ENCODE data around the gene RBM20.

Gene RBM20

DNA sequence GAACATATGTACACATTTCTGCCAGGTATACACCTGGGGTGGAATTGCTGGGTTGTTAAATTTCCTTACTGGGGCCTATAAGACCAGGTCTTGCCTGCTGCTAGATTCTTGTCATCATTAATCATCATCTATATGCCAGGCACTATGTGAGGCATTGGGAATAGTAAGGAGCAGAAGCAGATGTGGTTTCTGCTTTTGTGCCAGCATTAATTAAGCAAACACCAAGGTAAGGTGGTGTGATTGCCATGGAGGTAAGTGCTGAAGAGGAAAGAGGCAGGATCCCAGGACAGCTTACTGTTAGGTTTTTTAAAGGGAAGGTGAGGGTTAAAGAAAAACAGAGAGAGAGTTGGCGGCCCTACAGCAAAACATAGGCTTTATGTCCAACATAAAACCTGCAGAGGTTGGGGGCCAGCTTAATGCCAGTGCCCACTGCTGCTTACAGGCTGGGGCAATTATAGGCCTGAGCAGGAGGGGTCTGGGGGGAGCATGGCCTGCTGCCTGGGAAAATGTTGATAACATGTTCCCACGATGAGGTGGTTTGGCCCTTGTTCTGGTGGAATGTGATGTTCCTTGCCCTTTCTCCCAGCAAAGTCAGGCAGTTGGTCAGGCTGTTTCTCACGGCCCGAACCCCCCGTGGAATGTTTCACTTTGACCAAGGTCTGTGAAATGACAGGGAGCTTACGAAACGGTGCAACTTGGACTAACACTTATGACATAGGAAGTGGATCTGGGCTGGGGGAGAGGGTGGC, 93.9 kb downstream of the RBM20 start:
- no peak for DNase-seq (ENCODE audit: low spot score)

DNA sequence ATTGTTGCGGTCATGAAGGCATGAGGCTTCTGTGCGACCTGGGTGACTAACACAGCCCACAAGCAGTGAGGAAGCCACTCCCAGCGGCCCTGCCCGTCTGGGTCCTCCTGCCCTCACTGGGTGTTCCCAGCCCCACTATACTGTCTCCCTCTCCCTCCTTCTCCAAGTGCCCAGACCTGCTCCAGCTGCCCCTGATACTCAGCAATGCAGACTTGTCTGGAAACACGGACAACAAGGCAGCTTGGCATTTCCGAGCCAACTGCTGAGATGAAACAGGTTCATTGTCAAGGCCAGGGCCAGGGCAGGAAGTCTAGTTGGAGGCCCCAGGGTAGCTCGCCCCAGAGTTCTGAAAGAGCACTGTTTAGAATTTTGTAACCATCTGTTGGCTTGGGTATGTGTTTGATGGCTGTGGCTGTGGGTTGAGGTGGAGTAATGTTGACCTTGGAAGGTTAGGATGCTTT, 95.7 kb downstream of the RBM20 start:
- DNase-seq (ENCODE audit: low spot score): no peak

GRCh38 chr10:110742801-110743200, 98.7 kb downstream of the RBM20 start:
- DNase-seq (ENCODE audit: low spot score): no peak

DNA sequence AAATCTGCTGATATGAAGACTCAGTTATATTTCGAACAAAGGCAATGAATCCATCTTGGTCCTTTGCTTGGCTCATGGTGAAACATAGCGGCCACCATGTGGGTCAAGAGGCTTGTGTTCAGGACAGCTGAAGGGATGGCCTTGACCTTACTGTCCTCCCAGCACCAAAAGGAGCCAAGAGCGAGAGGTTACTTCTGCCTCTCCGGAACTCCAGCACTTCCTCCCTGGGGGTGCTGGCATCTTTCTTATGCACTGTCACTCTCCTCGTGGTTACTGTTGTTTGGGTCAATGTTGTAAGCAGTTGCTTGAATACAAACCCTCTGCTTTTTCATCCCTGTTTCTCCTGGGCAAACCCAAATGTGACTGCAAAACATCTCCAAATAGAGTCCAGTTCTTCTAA, 100.6 kb downstream of the RBM20 start:
- DNase-seq (ENCODE audit: low spot score): no peak

DNA sequence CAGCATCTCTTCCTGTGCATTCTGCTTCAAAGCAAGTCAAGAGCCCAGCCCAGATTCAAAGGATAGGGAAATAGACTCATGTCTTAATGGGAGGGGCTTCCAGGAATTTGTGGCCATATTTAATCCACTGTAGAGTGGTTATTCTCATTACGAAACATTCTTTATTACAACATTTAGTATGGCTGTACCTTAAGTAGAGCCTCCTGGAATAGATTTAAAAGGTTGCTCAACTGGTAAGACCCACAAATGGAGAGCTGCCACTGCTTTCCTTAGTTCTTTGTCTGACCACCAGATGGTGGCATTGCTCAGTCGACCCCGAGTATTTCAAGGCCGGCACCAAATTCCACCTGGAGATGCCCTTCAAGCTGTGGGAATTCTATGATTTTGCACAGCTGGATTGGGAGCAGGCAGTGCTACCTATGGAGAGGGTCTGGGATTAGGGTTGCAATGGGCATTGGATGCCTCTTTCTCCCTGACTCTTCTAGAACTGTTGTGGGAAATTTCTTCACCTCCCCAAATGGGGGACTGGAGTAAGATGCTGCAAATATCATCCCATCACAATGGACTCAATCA, 102.2 kb downstream of the RBM20 start:
- peak; percentile 80 for DNase-seq (ENCODE audit: low spot score)

DNA sequence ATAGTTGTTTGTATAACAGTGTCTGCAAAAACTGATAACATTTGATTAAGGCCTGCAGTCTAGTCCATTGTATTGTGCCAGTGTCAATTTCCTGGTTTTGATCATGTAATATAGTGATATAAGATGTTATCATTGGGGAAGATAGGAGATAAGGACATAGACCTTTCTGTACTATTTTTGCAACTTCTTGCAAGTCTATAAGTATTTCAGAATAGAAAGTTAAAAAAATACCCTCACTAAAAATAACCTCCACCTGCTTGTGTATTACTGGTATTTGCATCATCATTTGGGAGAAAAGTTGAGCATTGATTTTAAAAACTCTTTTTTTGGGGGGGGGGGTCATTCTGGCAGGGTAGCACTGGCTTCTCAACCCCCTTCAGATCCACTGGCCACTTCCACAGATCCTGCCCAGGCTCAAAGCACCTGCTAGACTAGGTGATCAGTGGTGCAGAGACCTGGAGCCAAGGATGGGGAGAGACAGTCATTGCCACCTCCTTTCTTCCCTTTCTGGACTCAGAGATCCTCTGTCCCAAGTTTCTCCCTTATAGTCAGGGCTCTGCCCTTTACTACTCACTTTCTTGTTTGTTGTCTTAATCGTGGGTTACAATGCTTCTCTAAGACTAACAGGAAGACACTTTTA, 103.0 kb downstream of the RBM20 start:
- no peak for DNase-seq (ENCODE audit: low spot score)

DNA sequence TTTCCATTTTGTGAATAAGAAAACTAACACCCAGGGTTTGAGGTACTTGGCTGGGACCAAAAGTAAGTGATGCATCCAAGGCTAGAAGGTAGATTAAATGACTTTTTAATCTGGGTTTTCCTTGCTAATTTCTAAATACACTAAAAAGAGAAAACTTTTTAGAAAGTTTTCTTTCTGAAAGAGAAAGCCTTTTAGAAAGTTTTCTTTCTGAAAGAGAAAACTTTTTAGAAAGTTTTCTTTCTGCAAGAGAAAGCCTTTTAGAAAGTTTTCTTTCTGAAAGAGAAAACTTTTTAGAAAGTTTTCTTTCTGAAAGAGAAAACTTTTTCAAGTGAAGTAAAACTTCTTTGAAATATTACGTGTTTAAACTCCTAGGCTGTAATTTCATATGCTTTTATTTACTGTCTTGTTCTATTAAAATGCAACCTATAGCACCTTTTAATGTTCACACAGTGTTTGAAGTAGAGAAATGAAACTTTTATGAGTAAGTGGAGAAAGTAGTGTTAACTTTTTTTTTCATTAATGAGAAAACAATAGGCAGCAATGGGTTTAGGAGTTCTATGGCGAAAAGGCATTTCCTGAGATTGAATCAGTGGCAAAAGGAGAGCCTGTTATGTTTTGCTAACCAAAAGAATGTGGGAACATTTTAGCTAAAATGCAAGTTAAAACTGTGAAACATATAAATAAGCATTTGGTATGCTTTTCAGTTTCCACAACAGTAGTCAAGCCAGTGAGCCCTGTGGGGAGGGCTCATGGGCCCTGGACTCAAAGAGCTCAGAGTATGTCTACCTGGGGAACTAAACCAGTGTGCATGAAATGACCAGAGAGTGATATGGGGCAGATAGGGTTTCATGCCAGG, 103.7 kb downstream of the RBM20 start:
- no peak for DNase-seq (ENCODE audit: low spot score)

DNA sequence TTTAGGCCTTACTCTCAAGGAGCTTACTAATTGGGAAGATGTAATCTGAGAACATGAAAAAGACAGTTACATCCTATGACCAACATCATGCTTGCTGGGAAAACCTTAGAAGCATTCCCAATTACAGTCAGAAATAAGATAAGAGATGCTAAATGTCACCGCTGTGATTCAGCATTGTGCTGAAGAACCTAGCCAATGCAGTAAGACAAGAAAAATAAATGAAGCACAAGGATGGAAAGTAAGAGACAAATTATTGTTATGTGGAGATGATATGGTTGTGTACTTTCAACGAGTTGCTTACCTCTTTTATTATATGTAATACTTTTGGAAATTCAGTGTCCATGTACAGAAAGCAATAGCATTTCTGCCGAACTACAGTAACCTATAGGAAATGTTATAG, 104.8 kb downstream of the RBM20 start:
- DNase-seq (ENCODE audit: low spot score): no peak

GRCh38 chr10:110750931-110751330, 106.8 kb downstream of the RBM20 start:
- no peak for DNase-seq (ENCODE audit: low spot score)

DNA sequence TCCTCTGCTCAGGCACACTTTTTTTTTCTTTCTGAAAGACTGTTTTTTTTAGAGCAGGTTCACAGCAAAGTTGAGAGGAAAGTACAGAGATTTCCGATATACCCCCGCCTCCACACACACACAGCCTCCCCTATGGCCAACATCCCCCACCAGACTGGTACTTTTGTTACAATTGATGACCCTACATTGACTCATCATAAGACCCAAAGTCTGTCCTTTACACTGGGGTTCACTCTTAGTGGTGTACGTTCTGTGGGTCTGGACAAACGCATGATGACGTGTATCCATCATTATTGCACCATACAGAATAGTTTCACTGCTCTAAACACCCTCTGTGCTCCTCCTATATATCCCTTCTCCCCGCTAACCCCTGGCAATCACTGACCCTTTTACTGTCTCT, 107.7 kb downstream of the RBM20 start:
- DNase-seq (ENCODE audit: low spot score): no peak

GRCh38 chr10:110753462-110753861, 109.3 kb downstream of the RBM20 start:
- no peak for DNase-seq (ENCODE audit: low spot score)

DNA sequence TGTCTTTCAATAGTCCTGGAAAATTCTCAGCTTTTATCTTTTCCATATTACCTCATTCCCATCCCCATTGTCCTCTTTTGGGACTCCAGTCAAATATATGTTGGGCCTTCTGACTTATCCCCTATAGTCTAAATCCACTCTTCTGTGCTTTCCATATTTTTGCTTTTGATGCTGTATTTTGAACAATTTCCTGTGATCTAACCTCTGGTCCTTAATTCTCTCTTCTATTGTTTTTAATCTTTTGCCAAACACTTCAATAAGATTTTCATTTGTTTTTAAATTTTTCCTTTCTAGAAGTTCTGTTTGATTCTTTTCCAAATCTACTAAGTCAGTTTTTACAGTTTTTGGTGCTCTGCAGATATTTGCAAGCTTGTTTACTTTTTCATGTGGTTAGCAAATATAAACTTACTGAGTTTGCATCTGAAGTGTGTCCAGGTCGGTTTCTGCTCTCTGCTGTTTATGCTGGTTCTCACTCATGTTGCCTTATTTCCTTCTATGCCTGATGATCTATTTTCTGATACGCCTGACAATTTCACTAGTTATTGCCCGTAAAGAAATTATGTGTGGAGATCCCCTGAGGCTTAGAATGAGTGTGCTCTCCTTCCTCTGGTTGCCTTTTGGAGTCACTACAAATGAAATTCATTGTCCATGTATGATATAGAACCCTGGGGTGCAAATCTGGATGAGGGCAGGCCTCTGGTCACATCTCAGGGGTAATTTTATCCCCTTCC, 110.4 kb downstream of the RBM20 start:
- DNase-seq (ENCODE audit: low spot score): no peak

DNA sequence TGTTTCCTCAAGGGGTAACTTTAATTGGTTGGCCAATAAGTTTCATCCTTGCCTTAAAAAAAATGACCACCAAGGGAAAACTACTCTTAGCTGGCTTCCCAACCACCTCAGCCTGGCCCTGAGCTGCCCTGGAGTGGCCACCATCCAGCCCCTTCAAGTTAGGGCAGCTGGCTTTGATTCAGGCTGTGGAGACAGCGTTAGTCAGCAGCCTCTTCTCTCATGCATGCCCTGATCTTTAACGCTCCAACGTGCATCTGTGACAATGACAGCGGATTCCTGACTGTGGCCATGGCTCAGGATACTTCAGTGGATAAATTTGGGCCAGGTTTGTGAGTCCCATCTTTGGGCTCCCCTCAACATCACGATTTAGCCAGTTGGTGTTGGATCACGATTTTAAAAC, 111.6 kb downstream of the RBM20 start:
- no peak for DNase-seq (ENCODE audit: low spot score)

- no peak for DNase-seq (ENCODE audit: low spot score)
These were observed 112.7 kb downstream of the RBM20 start for GRCh38 chr10:110756876-110757275.

GRCh38 chr10:110757586-110757985, 113.5 kb downstream of the RBM20 start:
- DNase-seq (ENCODE audit: low spot score): no peak

DNA sequence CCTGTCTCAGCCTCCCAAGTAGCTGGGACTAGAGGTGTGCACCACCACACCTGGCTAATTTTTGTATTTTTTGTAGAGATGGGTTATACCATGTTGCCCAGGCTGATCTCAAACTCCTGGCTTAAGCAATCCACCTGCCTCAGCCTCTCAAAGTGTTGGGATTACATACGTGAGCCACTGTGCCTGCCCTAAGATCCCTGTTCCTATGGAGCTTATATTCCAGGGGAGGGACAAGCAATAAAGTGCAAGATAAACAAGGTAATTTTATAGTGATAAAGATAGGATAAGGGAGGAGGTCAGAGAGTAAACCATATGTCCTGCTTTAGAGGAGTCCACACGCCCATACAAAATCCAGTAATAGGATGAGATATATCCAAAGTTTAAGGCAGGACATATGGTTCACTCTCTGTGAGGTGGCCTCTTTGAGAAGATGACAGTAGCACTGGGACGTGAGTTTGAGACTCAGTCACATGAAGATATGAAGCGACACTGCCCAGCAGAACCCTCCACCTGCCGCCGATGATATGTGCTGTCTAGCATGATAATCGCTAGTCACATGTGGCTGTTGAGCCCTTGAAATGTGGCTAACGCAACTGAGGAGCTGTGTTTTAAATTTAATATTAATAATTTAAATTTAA, 114.1 kb downstream of the RBM20 start:
- no peak for DNase-seq (ENCODE audit: low spot score)

DNA sequence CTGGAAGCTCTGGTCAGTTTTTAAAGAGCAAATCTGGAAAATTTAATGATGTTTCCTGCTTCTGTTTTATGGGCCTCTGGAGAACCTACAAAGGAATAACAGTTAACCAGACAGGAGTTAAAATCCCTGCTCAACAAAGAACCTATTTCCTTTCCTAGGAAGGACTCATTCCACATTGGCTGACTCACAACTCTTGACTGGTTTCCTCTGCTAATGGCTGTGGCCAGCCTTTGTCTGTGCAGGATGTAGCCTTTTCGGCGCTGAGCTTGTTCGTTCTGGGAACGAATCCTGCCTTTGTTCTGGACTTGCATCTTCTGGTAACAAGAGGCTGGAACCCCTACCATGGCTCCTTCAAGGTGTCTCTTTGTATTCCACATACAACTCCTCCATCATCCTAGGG, 114.8 kb downstream of the RBM20 start:
- DNase-seq (ENCODE audit: low spot score): no peak

DNA sequence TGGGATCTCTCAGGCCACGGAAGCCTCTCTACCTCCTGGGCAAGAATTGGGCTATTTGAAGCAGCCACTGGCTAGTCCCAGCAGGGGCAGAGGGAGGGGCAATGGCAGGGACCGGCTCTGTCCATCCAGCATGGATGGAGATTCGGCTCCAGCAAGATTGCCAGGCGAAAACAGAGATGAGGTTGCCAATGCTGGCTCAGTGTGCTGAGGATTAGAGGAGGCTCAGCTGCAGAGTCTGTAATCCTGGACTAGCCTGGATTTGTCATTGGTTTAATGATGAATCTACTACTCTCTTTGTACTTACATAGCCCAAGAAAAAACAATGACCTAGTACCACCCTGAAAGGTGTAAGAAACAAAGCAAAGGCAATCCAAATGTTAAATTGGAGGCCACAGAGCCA, 115.4 kb downstream of the RBM20 start:
- DNase-seq (ENCODE audit: low spot score): no peak

- no peak for DNase-seq (ENCODE audit: low spot score)
These were observed 118.1 kb downstream of the RBM20 start for GRCh38 chr10:110762109-110762848.

DNA sequence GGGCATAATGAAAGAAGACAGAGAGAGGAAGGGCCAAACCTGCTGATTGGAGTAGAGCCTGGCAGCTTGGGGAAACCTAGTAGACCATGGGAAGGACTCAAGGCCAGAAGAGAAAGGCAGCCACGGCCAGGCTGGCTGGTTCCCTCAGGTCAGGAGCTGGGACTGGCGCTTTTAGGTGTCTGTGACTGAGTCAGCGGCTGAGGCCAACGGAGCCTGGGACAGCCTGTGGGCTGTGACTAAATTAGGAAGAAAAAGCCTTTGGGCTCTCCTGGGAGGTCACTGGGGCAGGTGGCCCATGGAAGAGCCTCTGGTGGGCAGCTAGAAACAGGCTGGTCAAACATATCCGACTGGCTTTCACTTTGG, 118.7 kb downstream of the RBM20 start:
- DNase-seq (ENCODE audit: low spot score): no peak

- DNase-seq (ENCODE audit: low spot score): no peak
These were observed 120.2 kb downstream of the RBM20 start for GRCh38 chr10:110764378-110764777.

Measured in cerebellar cortex (tissue), 1 donor.